Upper lobe of left lung (tissue), 4 donors: ENCODE measurements around the gene HAND2.

Source experiments
- EP300 ChIP-seq, 4 donors: sonication (generic); formaldehyde crosslinking; IDR thresholded peaks; one replicate each; pipeline ENCODE4 v1.5.1; 2017; ENCODE audit warnings: antibody characterized with exemption in 4 of 4, control low read depth in 2 of 4
- POLR2A ChIP-seq, 4 donors: fragments of 450-650 bp; IDR thresholded peaks; one replicate each; pipeline ENCODE4 v1.5.1; 2016 to 2017; ENCODE audit warnings: antibody characterized with exemption in 4 of 4, mild to moderate bottlenecking in 2 of 4
- POLR2AphosphoS5 ChIP-seq, 2 donors: sonication (generic); formaldehyde crosslinking; IDR thresholded peaks; one replicate each; pipeline ENCODE4 v1.5.1; 2017; ENCODE audit warnings: antibody characterized with exemption in 2 of 2
- TF ChIP-seq, protein P1 (sequence below), 6 experiments: fragments of 450-650 bp in 4 of 6; fragments of 200-600 bp in 2 of 6; sonication (generic) in 2 of 6; IDR thresholded peaks; one replicate each; pipeline ENCODE4 v1.5.1; 2016 to 2019; ENCODE audit warnings: antibody characterized with exemption in 6 of 6

DNA sequence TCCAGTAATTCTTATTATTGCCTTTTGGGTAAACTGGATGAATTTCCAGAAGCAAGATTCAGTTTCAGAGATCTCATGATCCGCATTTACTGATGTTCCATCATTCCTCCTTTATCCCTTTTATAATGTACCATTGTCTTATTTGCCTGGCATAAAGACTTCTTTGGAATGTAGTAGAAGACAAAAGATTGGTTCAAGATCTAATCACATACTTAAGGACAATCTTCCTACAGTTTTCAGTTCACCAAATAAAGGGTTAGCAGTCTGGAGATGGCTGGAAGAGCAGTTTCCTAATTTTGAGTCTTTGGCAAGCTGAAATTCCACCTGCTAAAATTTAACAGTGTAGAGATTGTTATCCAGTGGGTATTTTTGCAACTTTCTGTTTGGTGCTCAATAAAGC lies 30.9 kb upstream of the HAND2 start:
- TF ChIP-seq, protein P1, sequence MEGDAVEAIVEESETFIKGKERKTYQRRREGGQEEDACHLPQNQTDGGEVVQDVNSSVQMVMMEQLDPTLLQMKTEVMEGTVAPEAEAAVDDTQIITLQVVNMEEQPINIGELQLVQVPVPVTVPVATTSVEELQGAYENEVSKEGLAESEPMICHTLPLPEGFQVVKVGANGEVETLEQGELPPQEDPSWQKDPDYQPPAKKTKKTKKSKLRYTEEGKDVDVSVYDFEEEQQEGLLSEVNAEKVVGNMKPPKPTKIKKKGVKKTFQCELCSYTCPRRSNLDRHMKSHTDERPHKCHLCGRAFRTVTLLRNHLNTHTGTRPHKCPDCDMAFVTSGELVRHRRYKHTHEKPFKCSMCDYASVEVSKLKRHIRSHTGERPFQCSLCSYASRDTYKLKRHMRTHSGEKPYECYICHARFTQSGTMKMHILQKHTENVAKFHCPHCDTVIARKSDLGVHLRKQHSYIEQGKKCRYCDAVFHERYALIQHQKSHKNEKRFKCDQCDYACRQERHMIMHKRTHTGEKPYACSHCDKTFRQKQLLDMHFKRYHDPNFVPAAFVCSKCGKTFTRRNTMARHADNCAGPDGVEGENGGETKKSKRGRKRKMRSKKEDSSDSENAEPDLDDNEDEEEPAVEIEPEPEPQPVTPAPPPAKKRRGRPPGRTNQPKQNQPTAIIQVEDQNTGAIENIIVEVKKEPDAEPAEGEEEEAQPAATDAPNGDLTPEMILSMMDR (IDR thresholded peaks at IDR 0.05), result no peak
- TF ChIP-seq POLR2A (IDR thresholded peaks at IDR 0.05) (no peak), POLR2AphosphoS5 (IDR thresholded peaks at IDR 0.05) (no peak), EP300 (IDR thresholded peaks at IDR 0.05) (no peak)
